PC-9 (cell line): ENCODE results near the gene PPFIBP1.

Experiments
- CTCF ChIP-seq: fragments of 200-600 bp; sonication (generic); conservative IDR thresholded peaks from 2 replicates; pipeline ENCODE4 v1.6.1; 2017; ENCODE audit warnings: mixed run types, antibody characterized with exemption, mild to moderate bottlenecking, moderate library complexity
- EZH2 ChIP-seq: fragments of 200-600 bp; sonication (generic); IDR thresholded peaks from 2 replicates; pipeline ENCODE4 v1.8.0; 2017; ENCODE audit warnings: antibody characterized with exemption, low read depth

GRCh38 chr12:27689558-27690180, 165.7 kb downstream of the PPFIBP1 start:
- no peak for TF ChIP-seq EZH2
- TF ChIP-seq CTCF = no peak
